Activated gamma-delta T cell treated with Interleukin-2 at 50 U/mL for 16 hours (primary cell): ENCODE data around the gene HGF.
A peak's percentile ranks its signal among the peaks of the same experiment; 100 is the strongest.
"Not testable (repeated sequence)": the region's sequence is repeated elsewhere in the genome, so short reads cannot be mapped to it uniquely, and the experiment has no call there.

ENCODE experiments used
- DNase-seq: peaks from one replicate; pipeline ENCODE4 v3.0.0-alpha.2; 2020

HGF gene

DNA sequence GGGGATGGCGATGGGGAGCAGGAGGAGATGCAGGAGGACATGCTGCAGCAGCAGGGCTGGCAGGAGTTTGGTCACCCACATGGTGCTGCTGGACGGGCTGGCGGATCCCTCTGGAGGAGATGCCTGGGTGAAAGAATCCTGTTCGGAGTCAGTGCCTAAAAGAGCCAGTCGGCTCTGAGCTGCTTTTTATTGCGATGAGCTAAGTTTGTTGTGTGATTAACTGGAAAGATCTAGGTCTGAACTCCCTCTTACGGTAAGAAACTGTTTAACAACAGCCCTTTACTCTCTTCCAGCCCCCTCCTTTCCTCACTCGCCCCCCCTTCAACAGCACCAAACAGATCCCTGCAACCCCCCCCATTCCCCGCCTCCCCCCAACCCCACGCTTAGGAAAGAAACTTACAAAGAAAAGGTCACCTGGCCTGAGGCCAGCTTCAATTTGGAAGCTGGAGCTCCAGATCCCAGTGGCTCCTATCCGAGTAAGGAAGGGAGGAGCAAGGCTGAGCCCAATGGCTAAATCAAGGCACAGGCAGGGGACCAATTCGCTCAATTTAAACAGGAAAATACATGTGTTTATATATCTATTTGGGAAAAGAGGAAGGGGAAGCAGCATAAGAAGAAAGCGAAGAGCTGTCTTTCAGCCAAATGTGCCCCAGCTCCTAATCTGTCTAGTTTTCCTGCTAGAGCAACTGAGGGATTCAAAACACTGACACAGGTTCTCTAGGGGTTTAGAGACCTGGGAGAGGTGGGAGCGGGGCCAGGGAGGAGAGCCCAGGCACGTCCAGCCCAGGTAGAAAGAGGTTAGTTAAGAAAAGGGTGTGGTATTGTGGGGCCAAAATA is at the start of gene HGF:
Gene HGF, minus strand, starts transcription at position 157 of the 837 bp plus-strand sequence. Its CDS starts 76 bp downstream, at position 81.
- peak; percentile 3 for DNase-seq

DNA sequence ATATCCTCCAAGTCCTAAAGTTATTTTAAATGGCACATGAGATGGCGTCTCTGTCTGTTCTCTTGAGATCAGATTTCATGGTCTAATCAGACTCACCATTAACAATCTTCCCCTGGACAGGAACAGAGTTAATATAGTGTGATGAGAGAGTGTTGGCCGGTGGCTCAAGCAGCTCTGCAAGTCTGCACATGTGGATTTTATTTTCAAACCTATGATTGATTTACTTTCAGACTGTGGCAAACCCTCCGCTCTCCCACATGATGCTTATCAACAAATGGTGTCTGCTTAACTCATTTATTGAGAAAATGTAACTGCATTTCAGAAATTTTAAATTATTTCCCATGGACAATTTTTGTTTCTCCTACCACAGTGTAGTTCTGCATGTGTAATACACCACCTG is 46.5 kb upstream of the HGF start:
- DNase-seq, result no peak

DNA sequence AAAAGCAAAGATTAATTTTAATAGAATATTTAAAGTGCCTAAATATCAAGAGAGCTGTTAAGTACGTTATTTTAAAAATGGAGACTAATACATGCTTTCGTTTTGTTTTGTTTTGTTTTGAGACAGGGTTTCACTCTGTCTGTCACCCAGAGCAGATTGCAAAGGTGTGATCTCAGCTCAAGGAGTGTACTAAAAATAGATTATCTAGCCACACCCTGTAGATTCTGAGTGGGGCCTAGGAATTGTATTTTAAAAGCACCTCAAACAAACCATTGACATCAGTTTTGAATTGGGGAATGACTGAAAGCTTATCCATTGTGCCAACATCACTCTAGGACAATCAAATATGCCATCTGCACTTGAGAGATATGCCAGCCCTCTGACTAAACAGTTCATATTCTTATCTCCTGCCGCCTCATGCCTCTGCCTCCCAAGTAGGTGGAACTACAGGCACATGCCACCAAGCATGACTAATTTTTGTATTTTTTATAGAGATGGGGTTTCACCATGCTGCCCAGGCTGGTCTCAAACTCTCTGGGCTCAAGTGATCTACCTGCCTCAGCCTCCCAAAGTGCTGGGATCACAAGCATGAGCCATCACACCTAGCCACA is 43.1 kb upstream of the HGF start:
- DNase-seq, result not testable (repeated sequence)

DNA sequence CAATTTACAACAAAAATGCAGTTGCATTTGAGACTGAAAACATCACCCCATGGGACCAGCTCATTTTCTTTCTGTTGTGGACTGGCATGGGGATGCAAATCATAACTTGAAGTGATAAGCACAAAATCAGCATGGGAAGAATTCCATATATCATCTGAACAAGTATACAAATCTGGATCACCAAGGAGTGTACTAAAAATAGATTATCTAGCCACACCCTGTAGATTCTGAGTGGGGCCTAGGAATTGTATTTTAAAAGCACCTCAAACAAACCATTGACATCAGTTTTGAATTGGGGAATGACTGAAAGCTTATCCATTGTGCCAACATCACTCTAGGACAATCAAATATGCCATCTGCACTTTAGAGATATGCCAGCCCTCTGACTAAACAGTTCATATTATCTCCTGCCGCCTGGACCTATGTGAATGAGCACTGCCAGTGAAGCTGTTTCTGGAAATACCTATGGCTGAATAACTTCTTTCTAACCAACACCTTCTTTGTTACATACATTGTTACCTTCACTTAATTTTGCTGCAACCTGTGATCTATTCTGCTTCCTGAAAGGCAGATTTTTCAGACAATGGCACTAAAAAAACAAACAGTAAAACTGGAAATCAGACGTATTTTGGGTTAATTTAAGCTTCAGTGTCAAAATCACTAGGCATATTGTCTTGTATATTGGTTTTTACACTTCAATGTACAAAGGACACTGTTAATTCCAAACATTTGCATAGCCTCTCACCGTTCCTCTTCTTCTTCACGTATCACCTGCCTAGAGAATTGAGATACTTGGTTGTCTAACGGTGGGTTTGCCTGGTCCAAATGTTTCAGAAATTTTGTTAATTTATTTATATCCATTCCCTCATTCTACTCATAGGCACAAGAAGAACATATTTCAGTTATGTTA is 42.4 kb upstream of the HGF start:
- no peak for DNase-seq

DNA sequence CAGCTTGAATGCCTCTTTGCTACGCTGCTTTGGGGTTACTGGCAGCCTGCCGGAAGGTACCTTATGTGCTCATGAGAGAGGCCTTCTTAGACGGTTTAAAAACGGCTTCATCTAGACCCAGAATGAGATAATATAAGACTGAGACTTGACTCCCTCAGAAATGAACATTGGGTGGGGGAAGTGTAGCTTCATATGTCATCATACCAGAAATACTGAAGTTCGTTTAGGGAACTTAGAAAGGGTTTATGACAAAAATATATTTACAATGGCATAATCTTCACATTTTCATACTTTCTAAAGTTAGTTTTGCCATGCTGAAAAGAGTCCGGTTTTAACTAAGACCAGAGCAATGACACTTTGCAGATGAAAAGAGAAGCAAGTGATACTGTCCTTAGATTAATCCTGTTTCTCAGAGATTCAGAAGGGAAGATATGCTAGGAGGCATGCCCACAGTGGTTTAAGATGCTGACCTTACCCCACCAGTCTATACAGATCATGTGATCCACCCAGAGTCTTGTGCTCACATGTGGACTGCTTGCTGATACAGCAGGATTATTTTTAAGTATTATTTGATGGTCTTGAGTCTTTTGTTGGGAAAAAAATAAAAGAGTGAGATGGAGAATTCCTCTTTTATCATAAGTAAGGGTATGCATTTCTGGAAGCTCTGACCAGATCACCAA is 40.8 kb upstream of the HGF start:
- DNase-seq, result no peak

DNA sequence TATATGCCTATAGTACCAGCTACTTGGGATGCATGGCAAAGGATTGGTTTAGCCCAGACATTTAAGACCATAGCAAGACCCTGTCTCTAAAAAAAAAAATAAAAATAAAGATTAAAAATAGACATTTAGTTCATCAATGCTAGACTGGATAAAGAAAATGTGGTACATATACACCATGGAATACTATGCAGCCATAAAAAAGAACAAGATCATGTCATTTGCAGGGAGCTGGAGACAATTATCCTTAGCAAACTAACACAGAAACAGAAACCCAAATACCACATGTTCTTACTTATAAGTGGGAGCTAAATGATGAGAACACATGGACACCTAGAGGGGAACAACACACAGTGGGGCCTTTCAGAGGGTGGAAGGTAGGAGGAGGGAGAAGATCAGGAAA is 38.5 kb upstream of the HGF start:
- DNase-seq, result not testable (repeated sequence)

DNA sequence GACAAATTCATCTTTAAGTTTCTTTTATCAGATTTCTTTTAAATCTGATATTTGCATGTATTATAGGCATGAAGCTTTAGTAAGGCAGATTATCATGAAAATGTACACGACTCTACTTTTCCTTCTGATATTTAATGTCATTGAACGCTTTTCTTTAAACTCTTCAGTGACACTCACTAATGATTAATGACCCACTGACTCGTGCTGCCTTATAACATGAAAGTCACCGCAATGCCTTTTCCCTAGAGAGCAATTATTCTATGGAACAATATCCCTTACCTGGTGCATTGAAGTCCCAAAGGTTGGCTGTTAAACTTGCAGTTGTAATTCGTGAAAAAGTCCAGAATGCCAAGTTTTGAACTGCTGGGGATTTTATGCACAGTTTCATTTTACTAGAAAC is 33.4 kb upstream of the HGF start:
- no peak for DNase-seq

DNA sequence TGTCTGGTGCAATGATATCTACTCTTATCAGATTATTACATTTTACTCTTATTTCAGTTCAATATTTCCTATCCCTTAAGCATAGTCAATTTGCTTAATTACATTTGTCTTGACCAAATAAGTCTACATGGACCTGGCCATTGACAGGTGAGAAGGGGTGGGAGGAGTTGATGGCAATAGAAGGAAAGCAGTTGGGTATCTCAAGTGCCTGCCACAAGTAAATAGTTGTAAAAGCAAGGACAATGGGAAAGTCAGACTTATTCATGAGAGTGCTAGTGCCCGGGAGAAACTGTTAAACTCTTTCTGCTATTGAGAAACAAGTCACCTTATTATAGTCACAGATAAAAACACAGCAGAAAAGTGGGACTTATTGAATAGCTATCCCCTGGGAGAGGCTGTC is 32.4 kb upstream of the HGF start:
- no peak for DNase-seq

DNA sequence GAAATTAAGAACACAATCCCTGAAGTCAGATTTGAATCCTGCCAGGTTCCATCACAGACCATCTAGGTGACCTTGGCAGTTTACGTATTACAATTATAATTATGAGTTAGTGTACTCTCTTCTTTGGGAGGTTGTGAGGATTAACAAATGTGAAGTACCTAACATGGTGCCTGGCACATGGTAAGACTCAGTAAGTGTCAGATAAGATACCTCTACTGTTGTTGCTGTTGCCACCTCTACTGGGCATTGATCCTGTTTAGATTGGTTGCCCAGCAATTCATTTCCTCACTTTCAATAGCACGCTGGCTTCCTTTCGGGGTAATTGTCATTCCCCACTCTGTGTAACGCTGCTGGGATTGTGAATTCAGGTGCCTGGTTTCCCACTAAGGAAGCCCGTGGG is 31.7 kb upstream of the HGF start:
- no peak for DNase-seq

DNA sequence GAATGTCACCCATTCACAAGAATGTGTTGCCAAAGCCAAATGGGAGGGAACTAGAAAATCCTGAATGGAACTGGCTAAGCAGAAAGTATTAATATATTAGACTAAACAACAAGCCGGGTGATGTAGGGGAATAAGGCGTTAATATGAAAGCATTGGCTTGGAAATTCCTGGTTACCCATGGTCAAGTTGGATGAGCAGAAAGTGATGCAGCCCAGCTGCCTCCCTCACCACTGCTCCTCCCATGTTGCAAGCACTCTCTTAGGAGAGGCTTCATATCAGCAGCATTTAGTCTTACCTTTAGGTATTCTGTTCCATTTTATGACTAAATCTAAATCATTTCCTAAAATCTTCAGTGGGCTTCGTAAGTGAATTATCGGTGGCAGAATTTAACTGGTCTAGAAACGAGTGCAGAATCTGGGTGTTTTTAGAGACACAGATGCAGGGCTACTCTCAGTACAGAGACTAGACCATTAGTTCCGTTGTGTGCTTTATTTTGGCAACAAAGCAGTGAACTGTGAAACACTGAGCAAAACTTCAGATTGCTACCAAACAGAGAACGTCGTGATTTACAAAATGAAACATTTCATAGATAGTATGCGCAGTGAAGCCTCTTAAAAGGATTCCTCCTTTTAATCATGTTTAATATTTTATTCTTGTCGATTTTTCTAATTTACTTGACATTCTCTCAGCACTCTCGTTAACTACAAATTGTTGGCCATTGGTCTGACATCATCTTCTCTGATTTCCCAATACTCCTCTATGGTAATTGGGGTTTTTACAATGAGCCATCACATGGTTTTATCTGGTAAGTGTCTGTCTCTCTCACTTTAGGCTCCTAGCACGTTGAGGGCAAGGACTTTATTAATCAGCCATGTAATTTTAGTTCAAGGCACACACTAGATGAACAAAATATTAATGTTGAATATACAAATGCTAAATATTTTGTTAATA is 22.0 kb upstream of the HGF start:
- no peak for DNase-seq

DNA sequence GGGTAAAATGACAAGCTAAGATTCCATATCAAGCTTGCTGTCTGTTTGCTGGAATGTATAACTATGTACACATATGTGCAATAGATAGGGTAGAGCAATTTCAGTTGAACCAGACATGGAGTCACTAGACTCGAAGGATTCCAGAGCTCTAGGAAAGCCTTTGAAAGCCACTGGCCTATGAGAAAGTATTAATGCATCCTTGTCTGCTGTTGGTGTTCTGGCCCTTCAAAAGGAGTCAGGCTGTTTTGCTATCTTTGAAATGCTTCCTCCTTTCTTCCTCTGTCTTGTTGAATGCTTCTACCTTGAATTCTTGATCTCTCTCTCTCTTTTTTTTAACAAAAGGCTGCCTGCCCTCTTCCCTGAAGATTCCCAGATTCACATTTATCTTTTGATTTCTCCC is 20.8 kb upstream of the HGF start:
- no peak for DNase-seq

DNA sequence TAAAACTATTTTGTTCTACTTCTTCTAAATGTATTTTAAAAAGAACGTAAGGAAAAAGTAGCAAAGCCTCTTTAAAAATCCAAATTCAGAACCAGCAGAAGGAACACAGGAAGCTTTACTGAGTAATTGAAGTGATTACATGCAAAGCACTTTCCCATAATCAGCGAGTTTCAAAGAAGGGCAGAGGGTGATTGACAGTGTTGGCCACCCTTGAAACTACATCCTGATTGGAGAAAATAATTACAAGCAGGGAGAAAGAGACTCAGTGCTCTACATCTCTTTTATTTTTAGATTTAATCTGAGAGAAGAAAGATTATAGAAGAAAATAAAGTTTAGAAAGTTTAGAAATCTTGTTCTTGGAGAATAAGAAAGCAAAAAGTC is 20.3 kb upstream of the HGF start:
- no peak for DNase-seq

DNA sequence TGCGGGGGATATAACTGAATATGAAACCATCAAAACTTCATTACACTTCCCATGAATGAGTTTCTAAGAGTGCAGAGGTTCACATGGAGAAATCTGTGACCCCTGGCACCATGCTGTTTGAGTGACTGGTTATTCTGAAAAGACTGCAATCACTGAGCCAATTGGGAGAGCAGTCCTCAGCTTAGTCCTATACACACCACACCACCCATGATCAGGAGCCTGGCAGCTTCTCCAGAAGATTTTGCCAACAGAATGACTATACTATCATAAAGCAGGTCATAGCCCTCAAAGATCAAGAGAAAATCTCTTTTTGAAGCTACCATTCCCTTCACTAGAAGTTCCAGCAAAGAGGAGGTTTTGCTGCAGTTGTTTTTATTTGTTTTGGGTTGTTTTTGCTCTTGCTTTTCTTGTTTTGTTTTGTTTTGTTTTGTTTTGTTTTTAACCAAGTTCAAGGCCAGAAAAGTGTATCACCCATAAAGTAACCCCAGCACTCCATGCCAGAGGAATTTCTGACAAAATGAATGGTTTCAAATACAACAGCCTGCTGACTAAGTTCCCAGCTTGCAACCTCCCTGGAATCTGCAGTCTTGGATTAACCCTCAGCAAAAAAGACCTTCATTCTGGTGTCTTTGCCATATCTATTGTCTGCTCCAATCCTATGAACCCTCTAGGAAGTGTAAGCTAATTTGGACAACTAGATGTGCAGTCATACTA is 19.7 kb upstream of the HGF start:
- DNase-seq, result no peak

DNA sequence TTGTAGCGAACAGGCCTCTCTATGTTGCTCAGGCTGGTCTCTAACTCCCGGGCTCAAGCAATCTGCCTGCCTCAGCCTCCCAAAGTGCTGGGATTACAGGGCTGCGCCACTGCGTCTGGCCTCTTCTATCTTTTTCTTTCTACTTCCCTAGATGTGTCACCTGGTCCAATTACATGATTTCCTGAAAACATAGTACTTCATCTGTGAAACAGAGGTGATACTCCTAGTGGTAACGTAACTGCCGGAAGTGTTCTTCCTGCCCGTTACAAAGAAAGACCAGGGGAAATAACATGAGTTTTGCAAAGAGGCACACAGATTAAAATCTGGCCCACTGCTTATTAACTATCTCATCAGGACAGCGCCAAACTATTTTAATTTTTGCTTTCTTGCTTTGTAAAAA is 18.4 kb upstream of the HGF start:
- no peak for DNase-seq

DNA sequence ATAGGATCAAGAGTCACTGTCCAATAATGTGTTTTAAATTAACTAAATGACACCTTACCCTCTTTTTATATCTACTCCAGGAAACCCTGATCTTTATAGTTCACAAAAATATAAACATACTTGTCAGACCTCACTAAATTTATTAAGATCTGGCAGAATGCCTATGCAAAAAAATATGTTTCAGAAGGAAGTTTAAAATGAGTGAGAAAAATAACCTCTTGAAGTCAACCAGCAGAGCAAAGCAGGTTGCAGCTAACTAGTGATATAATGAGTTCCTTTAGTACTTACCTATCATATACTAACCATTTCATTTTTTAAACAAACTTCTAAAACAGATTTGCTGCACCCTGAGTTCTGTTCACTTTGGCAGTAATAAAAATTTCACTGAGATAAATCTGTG is 14.0 kb upstream of the HGF start:
- no peak for DNase-seq

DNA sequence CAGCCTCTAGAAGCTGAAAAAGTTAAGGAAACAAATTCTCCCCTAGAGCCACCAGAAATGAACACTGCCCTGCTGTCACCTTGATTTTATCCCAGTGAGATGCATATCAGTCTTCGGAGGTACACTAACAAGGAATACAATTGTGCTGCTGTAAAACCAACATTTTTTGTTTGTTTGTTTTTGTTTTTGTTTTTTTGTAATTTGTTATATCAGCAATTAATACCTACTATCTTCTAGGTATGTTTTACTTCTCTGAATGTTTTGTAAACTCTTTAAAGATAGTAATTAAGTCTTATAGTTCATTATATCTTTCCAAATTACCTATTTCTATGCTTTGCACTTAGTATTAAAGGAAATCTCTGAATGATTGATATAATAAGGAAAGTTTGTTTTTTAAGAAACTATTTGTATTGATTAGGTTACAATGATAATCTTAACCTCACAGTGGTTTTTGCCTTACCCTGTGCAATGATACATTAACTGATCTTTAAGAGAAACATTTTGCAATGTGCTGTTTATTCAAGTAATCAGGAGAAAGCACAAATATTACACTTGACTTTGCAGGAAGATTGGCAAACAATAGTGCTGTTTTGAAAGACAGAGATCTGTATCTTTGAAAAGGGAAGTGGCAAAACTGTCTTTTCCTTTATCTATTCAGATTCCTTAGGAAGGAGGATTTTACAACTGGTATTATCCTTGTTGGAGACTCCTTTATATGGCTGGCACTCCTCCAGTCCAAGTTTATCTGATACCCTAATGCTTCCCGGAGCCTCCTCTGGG is 11.3 kb upstream of the HGF start:
- DNase-seq, result no peak

DNA sequence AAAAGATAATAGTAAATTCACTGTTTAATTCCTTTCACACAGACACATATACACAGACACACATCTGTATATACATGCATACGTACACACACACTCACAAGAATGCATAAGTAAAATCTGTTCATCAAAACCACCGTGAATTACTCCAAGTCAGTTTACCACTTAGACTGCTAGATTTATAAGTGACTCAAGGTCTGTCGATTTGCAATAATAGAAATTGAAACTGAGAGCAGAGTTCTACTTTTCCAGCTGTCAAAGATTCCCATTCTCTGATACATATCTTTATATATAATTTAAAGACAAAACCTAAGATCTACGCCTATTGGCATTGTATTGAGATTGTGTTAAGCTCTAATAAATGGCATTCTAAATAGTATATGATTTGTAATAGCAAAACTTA is 9.9 kb upstream of the HGF start:
- DNase-seq, result no peak

DNA sequence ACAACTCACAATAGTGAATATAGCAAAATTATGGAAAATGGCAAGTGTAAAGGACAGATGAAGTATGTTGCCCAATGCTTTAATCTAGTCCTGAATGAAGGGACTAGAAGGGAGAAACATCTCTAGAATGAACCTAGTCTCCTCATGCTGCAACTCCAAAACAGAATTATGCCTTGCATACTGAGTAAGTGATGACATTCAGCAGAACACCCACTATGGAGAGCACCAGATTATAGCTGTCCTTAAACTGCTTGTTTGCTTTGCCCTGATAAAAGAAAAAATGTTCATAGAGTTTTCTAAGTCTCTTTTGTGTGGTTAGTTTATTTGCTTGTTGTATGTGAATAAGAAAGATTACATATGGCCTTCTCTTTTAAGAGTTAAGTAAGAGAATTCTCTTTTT is 7.8 kb upstream of the HGF start:
- no peak for DNase-seq

DNA sequence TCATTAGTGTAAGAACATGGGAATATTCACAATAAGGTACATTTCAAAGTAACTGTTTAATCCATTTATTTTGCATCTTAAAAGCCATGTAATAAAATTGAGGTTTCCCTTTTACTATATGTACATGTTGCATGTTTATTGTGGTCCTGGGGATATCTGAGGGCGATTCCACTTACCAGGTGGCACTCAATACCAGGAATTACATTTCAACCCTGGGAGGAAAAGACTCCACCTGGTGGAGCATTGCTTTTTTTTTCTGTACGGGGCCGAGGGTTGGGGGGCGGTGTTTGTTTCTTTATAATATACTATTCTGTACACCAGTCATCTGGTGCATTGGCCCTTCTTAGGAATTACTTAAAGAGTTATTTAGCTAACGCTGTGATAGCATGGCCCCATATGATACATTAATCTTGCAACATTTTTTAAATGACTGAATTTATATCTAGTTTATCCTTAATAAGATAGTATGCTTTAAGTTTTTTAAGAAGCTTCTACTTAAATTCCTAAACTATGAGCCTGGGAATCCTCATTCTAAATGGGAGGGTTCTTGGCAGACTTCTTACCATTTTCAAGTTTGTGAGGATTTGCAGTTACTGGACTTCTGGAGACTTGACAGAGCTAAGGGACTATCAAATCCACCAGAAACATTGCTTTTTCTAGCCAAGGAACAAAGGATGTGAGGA is 7.2 kb upstream of the HGF start:
- DNase-seq, result no peak

DNA sequence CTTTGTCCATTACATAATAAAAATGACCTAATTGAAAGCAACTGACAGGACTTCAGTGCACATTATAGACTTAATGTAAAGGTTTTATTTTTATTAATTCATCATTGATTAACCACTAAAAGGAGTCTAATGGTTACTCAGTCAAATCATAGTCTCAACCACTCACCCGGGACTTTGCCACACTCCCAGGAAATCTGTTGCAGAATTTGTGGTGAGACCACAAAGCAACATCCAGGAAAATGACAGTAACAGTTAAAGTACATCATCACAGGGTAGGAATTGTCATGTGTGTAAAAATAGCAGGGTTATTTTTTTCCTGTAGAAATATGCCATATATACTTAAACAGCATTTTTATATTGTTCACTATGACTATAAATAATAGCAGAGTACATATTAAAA is 6.3 kb upstream of the HGF start:
- DNase-seq, result no peak
